Measurements from ENCODE around the gene PITPNM3.

Gene PITPNM3

DNA sequence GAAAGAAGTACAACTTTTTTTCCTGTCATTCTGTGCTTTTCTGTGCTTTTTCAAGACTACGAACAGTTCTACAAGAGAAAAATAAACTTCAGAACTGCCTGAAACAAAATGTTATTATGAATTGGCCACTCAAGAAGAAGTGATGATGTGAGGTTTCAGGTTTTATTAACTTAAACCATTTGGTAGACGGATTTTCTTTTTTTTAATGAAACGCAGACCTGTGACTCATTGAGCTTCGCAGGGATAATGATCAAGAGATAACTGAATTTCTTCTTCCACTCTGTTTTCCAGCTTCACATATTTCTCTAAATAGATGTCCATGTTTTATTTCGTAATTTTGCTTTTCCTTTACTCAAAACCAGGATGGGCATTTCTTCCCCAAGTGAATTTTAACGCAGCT lies 154.1 kb downstream of the PITPNM3 start:
- peak; percentile 68 for DNase-seq (ENCODE audit: low read depth)

All from EH (cell line).